T-cell (primary cell): Measurements from ENCODE around the gene CHMP4A. TPM values are rescaled to one million over a fixed set of nuclear protein-coding genes. Genes with fewer than 3 reads are reported as not detected.
"Not testable (repeated sequence)": the region's sequence is repeated elsewhere in the genome, so short reads cannot be mapped to it uniquely, and the experiment has no call there.

Experiments
- ATAC-seq, 4 experiments: fragments of 200-7000 bp in 3 of 4; fragments of 150-1000 bp in 1 of 4; cut with Tn5 transposase; replicated peaks in 1 of 4; 1 replicate in 3 of 4; 2 replicates in 1 of 4; pipeline ENCODE4 v1.10.0; 2021; ENCODE audit warnings: moderate library complexity in 3 of 4, mild to moderate bottlenecking in 2 of 4, moderate number of reproducible peaks in 1 of 4
- CTCF ChIA-PET, 2 donors: fragments of 300-600 bp; sonication (Branson Sonifier 250); formaldehyde crosslinking; loops; one replicate each; lab custom pipeline; 2022; ENCODE audit warnings: antibody characterized with exemption in 2 of 2; lab: Charles Lee
- POLR2A ChIA-PET, 2 donors: fragments of 300-600 bp; sonication (Branson Sonifier 250); formaldehyde crosslinking; loops; one replicate each; lab custom pipeline; 2022; ENCODE audit warnings: antibody characterized with exemption in 2 of 2; lab: Charles Lee
- DNase-seq, 35 experiments: peaks; one replicate each; pipeline versions ENCODE4 v3.0.0 to v3.0.0-alpha.2; 2013 to 2023
- H3K27ac ChIP-seq: one replicate; pipeline ENCODE4 v1.5.1; 2013; ENCODE audit warnings: low read length
- H3K27me3 ChIP-seq, 2 experiments: replicated peaks in 1 of 2; 1 replicate in 1 of 2; 2 replicates in 1 of 2; pipeline versions ENCODE4 v1.6.1 to v1.7.0; 2013; ENCODE audit warnings: low read length in 1 of 2, mixed read lengths in 1 of 2; ENCODE audit not compliant: control insufficient read depth in 2 of 2, insufficient read depth in 2 of 2; ENCODE audit errors: extremely low read depth in 1 of 2
- H3K36me3 ChIP-seq, 2 donors: 1 replicate in 1 of 2; 2 replicates in 1 of 2; pipeline versions ENCODE4 v1.6.1 to v1.7.0; 2013; ENCODE audit warnings: low read length in 1 of 2; ENCODE audit not compliant: control insufficient read depth in 2 of 2, insufficient read depth in 1 of 2; ENCODE audit errors: extremely low read depth in 1 of 2
- H3K4me1 ChIP-seq, 2 experiments: 1 replicate in 1 of 2; 2 replicates in 1 of 2; pipeline versions ENCODE4 v1.6.1 to v1.7.0; 2013; ENCODE audit warnings: low read length in 2 of 2, mixed read lengths in 1 of 2; ENCODE audit not compliant: insufficient read depth in 2 of 2, control insufficient read depth in 1 of 2; ENCODE audit errors: extremely low read depth in 1 of 2
- H3K4me3 ChIP-seq, 2 donors: 1 replicate in 1 of 2; 2 replicates in 1 of 2; pipeline versions ENCODE4 v1.5.1 to v1.7.0; 2013; ENCODE audit warnings: mild to moderate bottlenecking in 2 of 2, low read length in 1 of 2, moderate library complexity in 1 of 2; ENCODE audit not compliant: control insufficient read depth in 1 of 2; ENCODE audit errors: extremely low read depth in 1 of 2
- H3K9me3 ChIP-seq: 2 replicates; pipeline ENCODE4 v1.7.0; 2013
- H3K27ac Mint-ChIP-seq, 2 donors: one replicate each; pipeline ENCODE4 v1.8.0; 2020 to 2021; ENCODE audit warnings: mild to moderate bottlenecking in 2 of 2, mixed read lengths in 2 of 2
- H3K27me3 Mint-ChIP-seq, 2 donors: one replicate each; pipeline ENCODE4 v1.8.0; 2021 to 2022; ENCODE audit warnings: mixed read lengths in 2 of 2
- H3K36me3 Mint-ChIP-seq: one replicate; pipeline ENCODE4 v1.8.0; 2021; ENCODE audit warnings: mixed read lengths
- H3K4me1 Mint-ChIP-seq, 3 donors: one replicate each; pipeline ENCODE4 v1.8.0; 2020 to 2022; ENCODE audit warnings: mixed read lengths in 3 of 3, mild to moderate bottlenecking in 1 of 3
- H3K4me3 Mint-ChIP-seq, 3 donors: one replicate each; pipeline ENCODE4 v1.8.0; 2020 to 2022; ENCODE audit warnings: mild to moderate bottlenecking in 3 of 3, mixed read lengths in 3 of 3, moderate library complexity in 3 of 3
- H3K9me3 Mint-ChIP-seq, 3 donors: one replicate each; pipeline ENCODE4 v1.8.0; 2020 to 2022; ENCODE audit warnings: mixed read lengths in 3 of 3
- WGBS: methylation state at CpG from one replicate; pipeline ENCODE4 v1.1.5; 2013; ENCODE audit warnings: missing lambda C conversion rate; ENCODE audit not compliant: insufficient coverage; 5-methylcytosine and 5-hydroxymethylcytosine counted together
- total RNA-seq, 35 experiments: library from RNA in 6 of 35; stranded (reverse) in 6 of 35; fragments of 120-200 nt in 1 of 35; gene quantifications; one replicate each; pipeline versions ENCODE4 v1.2.1 to v1.2.4 and lab custom pipeline; 2013 to 2026

CHMP4A gene
- total RNA-seq, 5 donors from 2014 or later (not counting 1 experiment from before 2014, with no cell fraction given): 81.9 to 99.6 (median 92.8) TPM

DNA sequence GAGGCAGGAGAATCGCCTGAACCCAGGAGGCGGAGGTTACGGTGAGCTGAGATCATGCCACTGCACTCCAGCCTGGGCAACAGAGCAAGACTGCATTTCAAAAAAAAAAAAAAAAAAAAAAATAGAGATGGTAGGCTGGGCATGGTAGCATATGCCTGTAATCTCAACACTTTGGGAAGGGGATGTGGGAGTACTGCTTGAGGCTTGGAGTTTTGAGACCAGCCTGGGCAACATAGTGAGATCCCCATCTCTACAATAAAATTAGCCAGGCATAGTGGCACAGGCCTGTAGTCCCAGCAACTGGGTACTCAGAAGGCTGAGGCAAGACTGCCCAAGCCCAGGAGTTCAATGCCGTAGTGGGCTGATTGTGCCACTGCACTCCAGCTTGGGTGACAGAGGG, 9.7 kb upstream of the CHMP4A start:
- H3K4me3 ChIP-seq, H3K36me3 ChIP-seq, H3K9me3 ChIP-seq, H3K27me3 ChIP-seq, H3K27ac Mint-ChIP-seq, DNase-seq, CTCF ChIA-PET, H3K9me3 Mint-ChIP-seq, ATAC-seq, H3K4me1 ChIP-seq, H3K4me3 Mint-ChIP-seq, H3K27me3 Mint-ChIP-seq, H3K27ac ChIP-seq: not testable (repeated sequence)
- Mint-ChIP-seq H3K4me1 (peaks cover 21 to 31% (median 27%) of the 10 kb centered on the region in 3 donors), H3K36me3 (peaks cover 13% of the 10 kb centered on the region)
- POLR2A ChIA-PET: interaction anchor here in 1 of 2 donors (0.6 kb wide), 1 partner anchor 36 kb away, joined by 7 read pairs; no protein-coding TSS in a partner anchor
- no CpG with 5 or more reads among the region's 4 CpGs for WGBS

DNA sequence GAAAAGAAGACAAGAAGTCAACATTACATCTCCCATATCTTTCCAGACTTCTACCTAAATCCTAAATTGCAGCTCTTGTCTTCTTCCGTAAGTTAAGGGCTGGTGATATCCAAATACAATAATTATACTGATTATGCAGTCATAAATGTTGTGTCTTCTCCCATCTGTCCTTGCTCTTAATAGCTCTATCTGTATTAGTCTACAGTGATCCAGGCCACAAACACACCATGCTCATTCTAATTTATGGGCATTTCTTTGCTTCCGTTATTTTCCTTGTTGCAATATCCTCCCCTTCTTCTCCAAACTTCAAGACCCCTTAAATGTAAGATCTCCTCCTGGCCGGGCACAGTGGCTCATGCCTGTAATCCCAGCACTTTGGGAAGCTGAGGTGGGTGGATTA, 6.2 kb upstream of the CHMP4A start:
- DNase-seq (no peak), ATAC-seq (no peak)
- ChIA-PET CTCF (interaction anchor here (0.6 to 1.3 kb wide), 4 partner anchors 23 to 245 kb away, joined by 3 to 5 read pairs (median 4); partner anchors contain the start of gene TINF2 (in 1 of the 2)), POLR2A (interaction anchor here in 1 of 2 donors (0.6 to 0.7 kb wide), 2 partner anchors 9 to 204 kb away, joined by 5 read pairs; no protein-coding TSS in a partner anchor)
- H3K9me3 Mint-ChIP-seq: no peaks in the 10 kb centered on the region
- no peak overlapping the region for H3K27ac Mint-ChIP-seq
- Histone ChIP-seq H3K4me1 (peaks cover 9 to 18% of the 10 kb centered on the region in 2 experiments), H3K27me3 (no peaks in the 10 kb centered on the region), H3K27ac (no peak overlapping the region), H3K36me3 (peaks cover 0 to 7% of the 10 kb centered on the region in 2 donors), H3K4me3 (no peak overlapping the region), H3K9me3 (no peaks in the 10 kb centered on the region)
- no peak overlapping the region for H3K4me3 Mint-ChIP-seq
- no peaks in the 10 kb centered on the region for H3K27me3 Mint-ChIP-seq
- H3K4me1 Mint-ChIP-seq: peaks cover 12 to 24% (median 22%) of the 10 kb centered on the region in 3 donors
- no CpG with 5 or more reads among the region's 3 CpGs for WGBS
- H3K36me3 Mint-ChIP-seq: peaks cover 10% of the 10 kb centered on the region

DNA sequence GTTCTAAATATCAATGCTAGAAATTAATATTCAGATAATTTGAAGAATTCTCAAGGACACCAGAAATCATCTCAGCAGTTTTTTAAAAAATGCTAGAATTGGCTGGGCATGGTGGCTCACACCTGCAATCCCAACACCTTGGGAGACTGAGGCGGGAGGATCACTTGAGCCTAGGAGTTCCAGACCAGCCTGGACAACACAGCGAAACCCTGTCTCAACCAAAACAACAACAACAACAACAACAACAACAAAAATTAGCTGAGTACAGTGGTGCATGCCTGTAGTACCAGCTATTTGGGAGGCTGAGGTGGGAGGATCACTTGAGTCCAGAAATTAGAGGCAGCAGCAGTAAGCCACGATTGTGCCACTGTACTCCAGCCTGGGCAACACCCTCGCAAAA, 5.8 kb upstream of the CHMP4A start:
- Mint-ChIP-seq H3K4me3 (no peak overlapping the region), H3K36me3 (peaks cover 12% of the 10 kb centered on the region), H3K4me1 (peaks cover 13 to 27% (median 25%) of the 10 kb centered on the region in 3 donors), H3K27me3 (no peaks in the 10 kb centered on the region), H3K9me3 (no peaks in the 10 kb centered on the region), H3K27ac (no peak overlapping the region)
- ChIA-PET CTCF (interaction anchor here (0.7 to 1.3 kb wide), 3 partner anchors 24 to 245 kb away, joined by 3 to 5 read pairs (median 3); partner anchors contain the start of gene TINF2 (in 1 of the 2)), POLR2A (interaction anchor here in 1 of 2 donors (0.7 kb wide), 1 partner anchor 205 kb away, joined by 5 read pairs; no protein-coding TSS in a partner anchor)
- no peak for ATAC-seq
- Histone ChIP-seq H3K4me1 (peaks cover 9 to 23% of the 10 kb centered on the region in 2 experiments), H3K27me3 (no peaks in the 10 kb centered on the region), H3K4me3 (no peak overlapping the region), H3K9me3 (no peaks in the 10 kb centered on the region), H3K36me3 (peaks cover 0 to 7% of the 10 kb centered on the region in 2 donors), H3K27ac (no peak overlapping the region)
- DNase-seq: no peak
- WGBS: no CpG with 5 or more reads among the region's 4 CpGs

DNA sequence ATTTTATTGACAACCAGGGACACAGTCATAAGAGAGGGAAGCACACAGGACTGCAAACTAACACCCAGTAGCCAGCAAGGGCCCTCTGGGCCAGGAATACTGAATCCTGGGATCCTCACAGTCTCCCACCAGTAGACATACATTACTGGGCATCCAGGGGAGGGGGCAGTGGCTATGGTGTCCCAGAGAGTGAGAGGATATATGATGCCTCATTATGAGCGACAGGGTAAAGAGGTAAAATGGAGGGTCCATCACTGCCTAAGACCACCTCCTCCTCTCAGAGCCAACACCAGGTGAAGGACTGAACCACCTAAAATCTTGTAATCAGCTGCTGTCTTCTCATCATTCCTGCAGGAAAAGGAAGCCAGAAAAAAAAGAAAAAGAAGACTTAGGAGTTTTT, 3.6 kb upstream of the CHMP4A start:
- not testable (repeated sequence) for ATAC-seq, H3K9me3 Mint-ChIP-seq, H3K36me3 ChIP-seq, DNase-seq, H3K27me3 ChIP-seq, H3K4me3 ChIP-seq, H3K27ac ChIP-seq, H3K9me3 ChIP-seq, H3K4me3 Mint-ChIP-seq, H3K27me3 Mint-ChIP-seq
- H3K4me1 ChIP-seq: peaks cover 14 to 39% of the 10 kb centered on the region in 2 experiments
- Mint-ChIP-seq H3K4me1 (peaks cover 33 to 43% (median 43%) of the 10 kb centered on the region in 3 donors), H3K27ac (peak overlapping the region in 1 of 2 donors; percentile 34), H3K36me3 (peaks cover 13% of the 10 kb centered on the region)
- ChIA-PET CTCF (interaction anchor here in 1 of 2 donors (2.5 kb wide), 1 partner anchor 26 kb away, joined by 26 read pairs; the partner anchor contains the start of gene TINF2), POLR2A (interaction anchor here in 1 of 2 donors (0.6 kb wide), 1 partner anchor 26 kb away, joined by 3 read pairs; the partner anchor contains the start of gene TINF2)
- no CpG with 5 or more reads among the region's 1 CpG for WGBS

DNA sequence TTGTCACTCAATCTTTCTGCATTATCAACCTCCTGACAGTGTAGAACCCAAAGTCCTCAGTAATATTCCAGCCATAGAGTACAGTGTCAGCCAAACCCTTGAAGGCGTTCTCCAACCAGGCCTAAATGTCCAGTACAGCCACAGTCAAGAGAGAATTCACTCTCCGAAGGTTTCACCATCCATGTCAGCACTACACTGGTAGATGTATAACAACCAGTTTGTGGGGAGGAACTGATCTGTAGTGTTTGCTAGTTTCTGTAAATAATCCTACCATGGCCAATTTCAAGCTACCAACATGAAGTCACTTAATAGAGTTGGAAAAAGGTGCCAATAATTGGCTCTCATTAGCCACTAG, 3.0 kb upstream of the CHMP4A start:
- peak overlapping the region; percentile 86 for H3K27ac ChIP-seq
- Mint-ChIP-seq H3K27ac (peak overlapping the region; percentile 95 to 97), H3K4me3 (peak overlapping the region; percentile 86 to 93 (median 92)), H3K4me1 (peaks cover 39 to 48% (median 48%) of the 10 kb centered on the region in 3 donors), H3K36me3 (peaks cover 17% of the 10 kb centered on the region), H3K9me3 (no peaks in the 10 kb centered on the region), H3K27me3 (no peaks in the 10 kb centered on the region)
- no peak for ATAC-seq
- no peaks in the 10 kb centered on the region for H3K27me3 ChIP-seq
- H3K4me1 ChIP-seq: peaks cover 19 to 41% of the 10 kb centered on the region in 2 experiments
- CTCF ChIA-PET: interaction anchor here (0.7 to 2.5 kb wide), 10 partner anchors 8 to 220 kb away, joined by 3 to 26 read pairs (median 3); partner anchors contain the start of genes IPO4 (in 1 of the 2) and TINF2 (in 1 of the 2)
- peaks cover 2 to 9% of the 10 kb centered on the region in 2 donors for H3K36me3 ChIP-seq
- H3K9me3 ChIP-seq: no peaks in the 10 kb centered on the region
- 80% methylated on average over 1 of the region's 2 CpGs for WGBS
- POLR2A ChIA-PET: interaction anchor here (0.6 to 1.0 kb wide), 4 partner anchors 18 to 26 kb away, joined by 3 to 5 read pairs (median 4); partner anchors contain the start of gene TINF2 (in 1 of the 2)
- H3K4me3 ChIP-seq: peak overlapping the region in 1 of 2 donors; percentile 67
- DNase-seq: no peak

DNA sequence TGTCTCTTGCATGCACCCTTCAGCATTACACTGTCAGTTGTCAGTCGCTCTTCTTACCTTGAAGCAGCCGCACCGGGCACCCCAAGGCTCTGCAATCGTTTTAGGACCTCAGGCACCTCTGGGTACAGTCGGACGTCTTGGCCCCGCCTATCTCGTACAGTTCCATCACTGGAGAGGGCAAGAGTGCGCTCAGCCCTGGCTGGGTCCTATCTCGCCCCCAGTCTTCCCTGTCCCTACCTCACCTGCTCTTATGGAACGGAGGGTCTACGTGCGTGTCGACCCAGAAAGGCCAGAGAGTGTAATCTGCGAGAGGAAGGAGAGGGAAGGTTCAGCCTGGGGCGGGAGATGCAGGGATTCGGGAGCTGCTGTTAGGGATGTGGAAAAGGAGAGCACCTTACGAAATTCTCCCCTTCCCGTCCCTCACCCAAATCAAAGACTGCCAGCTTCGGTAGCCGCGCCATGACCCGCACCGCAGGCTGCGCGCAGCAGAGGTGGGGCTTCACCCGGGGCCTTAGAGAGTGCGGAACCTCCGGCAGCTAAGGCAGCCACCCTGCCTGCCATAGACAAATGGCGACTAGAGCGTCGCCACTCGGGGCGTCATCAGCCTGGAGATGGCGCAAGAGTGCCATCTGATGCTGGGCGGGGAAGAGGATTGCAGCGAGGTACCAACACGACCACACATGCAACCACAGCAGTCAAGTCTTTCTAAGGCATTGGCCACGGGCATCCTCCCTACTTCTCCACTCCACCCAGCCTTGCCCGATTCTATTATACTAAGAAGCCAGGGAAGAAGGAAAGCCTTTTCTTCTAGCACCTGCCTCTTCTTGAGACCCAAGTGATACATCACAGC, 2.4 kb upstream of the CHMP4A start, which contains the start of gene MDP1:
Gene MDP1 (minus strand): TSS at position 572 of the 850 bp plus-strand sequence. CDS start 111 bp downstream, at position 461.
- ChIA-PET POLR2A (interaction anchor here (0.7 to 1.0 kb wide), 4 partner anchors 17 to 61 kb away, joined by 3 to 5 read pairs (median 4); partner anchors contain the start of gene TINF2 (in 1 of the 2)), CTCF (interaction anchor here (0.7 to 2.5 kb wide), 13 partner anchors 9 to 1200 kb away, joined by 3 to 26 read pairs (median 3); partner anchors contain the start of genes IPO4 (in 1 of the 2), LTB4R2 (in 1 of the 2) and TINF2 (in 1 of the 2))
- Histone ChIP-seq H3K4me3 (peak within 1 kb of the TSS; percentile 67 to 89), H3K36me3 (peaks cover 5 to 14% of the 10 kb centered on the region in 2 donors), H3K9me3 (no peaks in the 10 kb centered on the region), H3K27ac (peak within 1 kb of the TSS; percentile 86), H3K4me1 (peaks cover 21 to 45% of the 10 kb centered on the region in 2 experiments), H3K27me3 (no peaks in the 10 kb centered on the region)
- H3K36me3 Mint-ChIP-seq: peaks cover 19% of the 10 kb centered on the region
- H3K27me3 Mint-ChIP-seq: no peaks in the 10 kb centered on the region
- peak; percentile 73 to 96 (median 85) for DNase-seq
- H3K4me1 Mint-ChIP-seq: peaks cover 42 to 54% (median 50%) of the 10 kb centered on the region in 3 donors
- H3K9me3 Mint-ChIP-seq: no peaks in the 10 kb centered on the region
- WGBS: 0% methylated on average over 26 of the region's 40 CpGs
- H3K27ac Mint-ChIP-seq: peak within 1 kb of the TSS; percentile 95 to 97
- ATAC-seq: peak; percentile 74 to 82 (median 80)
- H3K4me3 Mint-ChIP-seq: peak within 1 kb of the TSS; percentile 86 to 93 (median 92)
